SK-N-MC (cell line): ENCODE results near the gene MEIS2.

ENCODE experiments used
- EZH2 ChIP-seq: fragments of 200-600 bp; sonication (generic); IDR thresholded peaks from one replicate; pipeline ENCODE4 v1.6.1; 2017; ENCODE audit warnings: antibody characterized with exemption
- POLR2AphosphoS5 ChIP-seq: IDR thresholded peaks from 2 replicates; pipeline ENCODE4 v1.6.1; 2012; ENCODE audit warnings: mild to moderate bottlenecking, low read depth, low read length, borderline replicate concordance

DNA sequence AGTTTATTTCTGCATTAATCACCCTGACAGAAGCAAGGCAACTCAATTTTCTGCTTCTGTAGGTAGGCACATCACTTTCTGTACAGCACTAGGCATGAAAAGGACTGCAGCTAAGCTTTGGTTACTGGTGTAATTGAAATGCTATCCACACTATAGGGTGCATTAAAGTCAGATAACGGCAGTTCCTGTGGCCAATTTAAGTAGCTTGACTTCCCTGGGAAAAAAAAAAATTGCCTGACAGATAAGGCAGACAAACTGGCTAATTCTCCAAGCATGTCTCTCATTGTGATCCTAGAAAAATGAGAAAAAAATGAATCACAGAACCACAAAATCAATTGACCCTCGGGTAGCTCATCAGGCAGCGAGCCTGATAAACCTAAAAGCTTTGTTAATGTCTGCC lies 151.4 kb downstream of the MEIS2 start:
- TF ChIP-seq POLR2AphosphoS5 = no peak
- no peak for TF ChIP-seq EZH2
